ENCODE data around the gene RASAL1.
"Not testable (repeated sequence)": the region's sequence is repeated elsewhere in the genome, so short reads cannot be mapped to it uniquely, and the experiment has no call there.

RASAL1 gene

DNA sequence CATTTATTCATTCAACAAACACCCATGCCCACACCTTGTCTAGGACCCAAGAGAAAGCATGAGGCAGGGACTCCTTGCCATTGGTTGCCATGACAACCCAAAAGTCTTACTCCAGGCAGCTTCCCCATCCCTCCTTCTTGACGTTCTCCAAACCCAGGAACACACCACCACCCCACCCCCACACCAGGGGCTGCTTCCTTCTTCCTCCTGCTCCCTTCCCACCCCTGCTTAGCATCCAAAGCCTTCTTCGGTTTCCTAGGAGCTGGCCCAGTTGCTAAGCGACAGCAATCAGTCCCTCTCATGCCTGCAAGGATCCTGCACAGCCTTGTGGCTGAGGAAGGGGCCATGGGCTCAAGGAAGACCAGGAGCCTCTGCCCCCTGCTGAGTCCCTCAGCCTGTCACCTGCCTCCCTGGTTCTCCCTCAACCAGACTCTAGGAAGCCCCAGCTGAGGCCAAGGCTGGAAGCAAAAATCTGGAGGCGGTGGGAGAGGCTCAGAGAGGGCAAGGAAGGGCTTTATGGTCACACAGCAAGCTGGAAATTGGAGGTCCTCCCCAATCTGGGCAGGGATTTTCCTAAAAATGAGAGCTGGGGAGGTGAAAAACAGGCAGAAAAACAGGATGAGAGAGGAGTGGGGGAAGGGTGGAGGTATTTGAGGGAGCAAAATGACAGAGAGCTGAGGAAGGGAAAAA, 15.4 kb downstream of the RASAL1 start:
- H3K27ac ChIP-seq (ENCODE audit: low read length), result no peak overlapping the region

DNA sequence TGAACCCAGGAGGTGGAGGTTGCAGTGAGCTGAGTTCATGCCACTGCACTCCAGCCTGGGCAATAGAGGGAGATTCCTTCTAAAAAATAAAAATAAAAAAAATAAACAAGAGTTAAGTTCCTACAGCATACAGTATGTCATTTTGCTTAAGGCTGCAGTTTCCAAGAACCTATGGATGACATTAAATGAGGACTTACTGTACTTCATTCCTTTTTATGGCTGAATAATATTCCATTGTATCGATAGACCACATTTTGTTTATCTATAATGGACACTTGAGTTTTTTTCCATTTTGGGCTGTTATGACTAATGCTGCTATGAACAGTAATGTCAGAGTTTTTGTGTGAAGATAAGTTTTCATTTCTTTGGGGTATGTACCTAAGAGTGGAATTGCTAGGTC, 17.4 kb downstream of the RASAL1 start:
- Histone ChIP-seq H2AFZ (ENCODE audit: low read depth, low read length) (no peak overlapping the region), H3K9me3 (ENCODE audit: insufficient read depth, low read length) (no peaks in the 10 kb centered on the region), H4K20me1 (ENCODE audit: insufficient read depth, low read length) (no peaks in the 10 kb centered on the region), H3K4me1 (ENCODE audit: low read length) (0 out of 2 replicates have a peak, but pooled peaks cover 3% of the 10 kb centered on the region), H3K27me3 (ENCODE audit: low read depth, low read length) (no peaks in the 10 kb centered on the region; the same call in 1 of the 2 replicates), H3K27ac (ENCODE audit: low read length) (no peak overlapping the region), H3K4me2 (ENCODE audit: low read length) (no peak overlapping the region), H3K9ac (ENCODE audit: low read length) (no peak overlapping the region), H3K79me2 (ENCODE audit: low read length) (no peaks in the 10 kb centered on the region), H3K36me3 (replicated peaks; ENCODE audit: low read depth, low read length) (no peaks in the 10 kb centered on the region), H3K4me3 (ENCODE audit: low read length) (no peak overlapping the region)
- no peak for TF ChIP-seq EZH2phosphoT487 (IDR thresholded peaks at IDR 0.05; ENCODE audit: low read depth)
- TF ChIP-seq, protein P1, sequence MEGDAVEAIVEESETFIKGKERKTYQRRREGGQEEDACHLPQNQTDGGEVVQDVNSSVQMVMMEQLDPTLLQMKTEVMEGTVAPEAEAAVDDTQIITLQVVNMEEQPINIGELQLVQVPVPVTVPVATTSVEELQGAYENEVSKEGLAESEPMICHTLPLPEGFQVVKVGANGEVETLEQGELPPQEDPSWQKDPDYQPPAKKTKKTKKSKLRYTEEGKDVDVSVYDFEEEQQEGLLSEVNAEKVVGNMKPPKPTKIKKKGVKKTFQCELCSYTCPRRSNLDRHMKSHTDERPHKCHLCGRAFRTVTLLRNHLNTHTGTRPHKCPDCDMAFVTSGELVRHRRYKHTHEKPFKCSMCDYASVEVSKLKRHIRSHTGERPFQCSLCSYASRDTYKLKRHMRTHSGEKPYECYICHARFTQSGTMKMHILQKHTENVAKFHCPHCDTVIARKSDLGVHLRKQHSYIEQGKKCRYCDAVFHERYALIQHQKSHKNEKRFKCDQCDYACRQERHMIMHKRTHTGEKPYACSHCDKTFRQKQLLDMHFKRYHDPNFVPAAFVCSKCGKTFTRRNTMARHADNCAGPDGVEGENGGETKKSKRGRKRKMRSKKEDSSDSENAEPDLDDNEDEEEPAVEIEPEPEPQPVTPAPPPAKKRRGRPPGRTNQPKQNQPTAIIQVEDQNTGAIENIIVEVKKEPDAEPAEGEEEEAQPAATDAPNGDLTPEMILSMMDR (IDR thresholded peaks at IDR 0.05; ENCODE audit: low read depth, low read length), result no peak

More for the DNA sequence above, 15.4 kb downstream of the RASAL1 start:
- no peaks in the 10 kb centered on the region for H4K20me1 ChIP-seq (ENCODE audit: insufficient read depth, low read length)
- TF ChIP-seq, protein P1 (IDR thresholded peaks at IDR 0.05; ENCODE audit: low read depth, low read length), result no peak
- TF ChIP-seq EZH2phosphoT487 (IDR thresholded peaks at IDR 0.05; ENCODE audit: low read depth), result no peak
- no peaks in the 10 kb centered on the region; the same call in 1 of the 2 replicates for H3K27me3 ChIP-seq (ENCODE audit: low read depth, low read length)
- no peaks in the 10 kb centered on the region for H3K36me3 ChIP-seq (replicated peaks; ENCODE audit: low read depth, low read length)
- no peak overlapping the region for H3K9ac ChIP-seq (ENCODE audit: low read length)
- H2AFZ ChIP-seq (ENCODE audit: low read depth, low read length), result no peak overlapping the region
- no peak overlapping the region for H3K4me2 ChIP-seq (ENCODE audit: low read length)
- H3K4me1 ChIP-seq (ENCODE audit: low read length), result 0 out of 2 replicates have a peak, but pooled peaks cover 3% of the 10 kb centered on the region
- H3K79me2 ChIP-seq (ENCODE audit: low read length), result no peaks in the 10 kb centered on the region
- H3K9me3 ChIP-seq (ENCODE audit: insufficient read depth, low read length), result no peaks in the 10 kb centered on the region
- H3K4me3 ChIP-seq (ENCODE audit: low read length), result no peak overlapping the region

DNA sequence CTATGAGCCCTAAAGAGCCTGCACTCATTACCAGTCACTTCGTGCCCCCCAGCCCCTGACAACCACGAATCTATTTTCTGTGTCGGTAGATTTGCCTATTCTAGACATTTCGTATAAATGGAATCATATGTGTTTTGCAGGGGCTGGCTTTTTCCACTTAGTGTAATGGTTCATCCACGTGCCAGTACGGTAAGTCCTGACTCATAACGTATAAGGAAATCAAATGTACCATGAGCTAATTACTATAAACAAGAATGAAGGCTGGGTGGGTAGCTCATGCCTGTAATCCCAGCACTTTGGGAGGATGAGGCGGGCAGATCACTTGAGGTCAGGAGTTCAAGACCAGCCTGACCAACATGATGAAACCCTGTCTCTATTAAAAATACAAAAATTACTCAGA, 17.9 kb downstream of the RASAL1 start:
- H2AFZ ChIP-seq (ENCODE audit: low read depth, low read length); H3K9me3 ChIP-seq (ENCODE audit: insufficient read depth, low read length); H3K36me3 ChIP-seq (replicated peaks; ENCODE audit: low read depth, low read length); H3K9ac ChIP-seq (ENCODE audit: low read length); H3K4me2 ChIP-seq (ENCODE audit: low read length); H3K4me1 ChIP-seq (ENCODE audit: low read length); H3K79me2 ChIP-seq (ENCODE audit: low read length); H3K27ac ChIP-seq (ENCODE audit: low read length); H4K20me1 ChIP-seq (ENCODE audit: insufficient read depth, low read length); H3K4me3 ChIP-seq (ENCODE audit: low read length); H3K27me3 ChIP-seq (ENCODE audit: low read depth, low read length): not testable (repeated sequence)

DNA sequence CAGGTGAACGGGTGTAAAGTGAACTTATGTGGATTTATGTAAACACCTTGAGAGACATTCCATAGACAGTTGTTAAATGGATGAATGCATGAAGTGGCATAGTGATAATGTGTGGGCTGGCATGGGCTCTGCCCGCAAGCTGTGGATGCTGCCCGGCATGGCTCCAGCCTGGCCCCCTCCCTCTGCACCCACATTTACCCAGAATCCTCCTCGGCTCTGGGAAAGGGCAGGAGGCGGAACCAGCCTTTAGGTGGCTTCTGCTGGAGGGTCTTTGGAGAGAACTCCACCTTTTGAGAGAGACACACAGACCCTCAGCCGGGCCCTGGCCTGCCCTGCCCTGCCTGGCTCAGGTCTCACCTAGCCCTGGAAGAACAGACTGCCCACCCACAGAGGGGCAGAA, 18.7 kb downstream of the RASAL1 start:
- Histone ChIP-seq H3K36me3 (replicated peaks; ENCODE audit: low read depth, low read length) (no peaks in the 10 kb centered on the region), H4K20me1 (ENCODE audit: insufficient read depth, low read length) (no peaks in the 10 kb centered on the region), H3K27me3 (ENCODE audit: low read depth, low read length) (no peaks in the 10 kb centered on the region), H3K27ac (ENCODE audit: low read length) (no peak overlapping the region), H3K4me1 (ENCODE audit: low read length) (0 out of 2 replicates have a peak, but pooled peaks cover 3% of the 10 kb centered on the region), H3K9ac (ENCODE audit: low read length) (no peak overlapping the region), H3K79me2 (ENCODE audit: low read length) (no peaks in the 10 kb centered on the region), H2AFZ (ENCODE audit: low read depth, low read length) (no peak overlapping the region), H3K4me3 (ENCODE audit: low read length) (no peak overlapping the region), H3K9me3 (ENCODE audit: insufficient read depth, low read length) (no peaks in the 10 kb centered on the region), H3K4me2 (ENCODE audit: low read length) (no peak overlapping the region)
- TF ChIP-seq EZH2phosphoT487 (IDR thresholded peaks at IDR 0.05; ENCODE audit: low read depth), result no peak
- TF ChIP-seq, protein P1 (IDR thresholded peaks at IDR 0.05; ENCODE audit: low read depth, low read length), result no peak
